ENCODE results near the gene ARSB.

Gene ARSB

DNA sequence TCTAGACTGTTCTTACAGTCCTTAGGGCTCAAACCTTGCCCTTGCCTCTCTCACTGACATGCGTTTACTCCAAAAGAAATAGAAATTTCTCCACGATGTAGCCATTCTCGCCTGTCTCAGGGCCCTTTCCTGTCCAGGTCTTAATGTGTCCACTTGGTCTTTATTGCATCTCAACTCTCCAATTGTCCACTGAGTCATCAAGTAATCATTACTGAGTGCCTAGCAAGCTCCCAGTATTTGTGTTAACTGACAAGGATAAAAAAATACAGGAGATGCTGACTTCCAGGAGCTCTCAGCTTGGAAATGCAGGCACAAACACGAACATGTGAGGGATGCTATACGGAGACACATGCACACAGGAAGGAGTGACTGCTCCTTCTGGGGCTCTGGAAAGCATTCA, 147.3 kb downstream of the ARSB start:
- no peak overlapping the region for H3K4me3 ChIP-seq (ENCODE audit: control insufficient read depth, low read depth, low read length)
- no peak for DNase-seq (ENCODE audit: low read depth)
- TF ChIP-seq, protein P1, sequence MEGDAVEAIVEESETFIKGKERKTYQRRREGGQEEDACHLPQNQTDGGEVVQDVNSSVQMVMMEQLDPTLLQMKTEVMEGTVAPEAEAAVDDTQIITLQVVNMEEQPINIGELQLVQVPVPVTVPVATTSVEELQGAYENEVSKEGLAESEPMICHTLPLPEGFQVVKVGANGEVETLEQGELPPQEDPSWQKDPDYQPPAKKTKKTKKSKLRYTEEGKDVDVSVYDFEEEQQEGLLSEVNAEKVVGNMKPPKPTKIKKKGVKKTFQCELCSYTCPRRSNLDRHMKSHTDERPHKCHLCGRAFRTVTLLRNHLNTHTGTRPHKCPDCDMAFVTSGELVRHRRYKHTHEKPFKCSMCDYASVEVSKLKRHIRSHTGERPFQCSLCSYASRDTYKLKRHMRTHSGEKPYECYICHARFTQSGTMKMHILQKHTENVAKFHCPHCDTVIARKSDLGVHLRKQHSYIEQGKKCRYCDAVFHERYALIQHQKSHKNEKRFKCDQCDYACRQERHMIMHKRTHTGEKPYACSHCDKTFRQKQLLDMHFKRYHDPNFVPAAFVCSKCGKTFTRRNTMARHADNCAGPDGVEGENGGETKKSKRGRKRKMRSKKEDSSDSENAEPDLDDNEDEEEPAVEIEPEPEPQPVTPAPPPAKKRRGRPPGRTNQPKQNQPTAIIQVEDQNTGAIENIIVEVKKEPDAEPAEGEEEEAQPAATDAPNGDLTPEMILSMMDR (IDR thresholded peaks at IDR 0.05; ENCODE audit: control insufficient read depth, insufficient read depth, low read depth, low read length, missing control alignments): no peak

DNA sequence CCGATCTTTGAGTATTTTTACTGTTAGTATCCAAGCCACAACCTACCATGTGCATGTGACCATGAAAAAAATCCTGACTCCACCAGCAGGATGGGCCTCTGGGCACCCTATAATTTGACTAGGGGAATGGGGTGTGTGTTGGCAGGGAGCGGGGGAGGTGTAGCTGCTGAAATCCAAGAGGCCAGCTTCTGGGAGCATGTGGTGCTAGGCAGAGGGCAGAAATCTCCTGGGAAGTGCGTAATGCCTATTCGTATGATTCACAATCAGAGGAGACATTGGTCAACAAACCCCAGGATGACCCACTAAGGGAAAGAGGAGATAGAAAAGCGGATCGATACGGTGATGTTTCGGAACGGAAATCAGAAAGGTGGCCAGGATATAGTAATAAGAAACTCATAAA, 149.9 kb downstream of the ARSB start:
- no peak overlapping the region for H3K4me3 ChIP-seq (ENCODE audit: control insufficient read depth, low read depth, low read length)
- DNase-seq (ENCODE audit: low read depth): no peak
- TF ChIP-seq, protein P1 (IDR thresholded peaks at IDR 0.05; ENCODE audit: control insufficient read depth, insufficient read depth, low read depth, low read length, missing control alignments): no peak

DNA sequence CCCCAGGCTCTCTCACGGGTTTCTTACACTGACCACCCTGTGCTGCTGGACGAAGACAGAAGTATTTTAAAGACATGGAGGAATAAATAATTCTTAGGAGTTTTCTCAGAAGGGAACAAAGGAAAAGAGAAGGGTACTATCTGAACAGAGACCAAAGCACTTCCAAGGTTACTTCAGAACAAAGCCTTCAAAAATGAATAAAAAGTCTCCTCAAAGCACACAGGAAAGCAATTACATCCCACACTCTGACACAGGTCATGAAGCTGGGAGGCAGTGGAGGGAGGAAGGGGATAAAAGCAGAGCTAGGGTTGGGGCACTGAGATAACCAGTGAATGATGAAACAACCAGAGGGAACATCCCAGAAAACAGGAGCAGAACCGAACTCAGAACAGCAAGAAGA, 151.8 kb downstream of the ARSB start:
- no peak overlapping the region for H3K4me3 ChIP-seq (ENCODE audit: control insufficient read depth, low read depth, low read length)
- TF ChIP-seq, protein P1 (IDR thresholded peaks at IDR 0.05; ENCODE audit: control insufficient read depth, insufficient read depth, low read depth, low read length, missing control alignments): no peak
- DNase-seq (ENCODE audit: low read depth): no peak

DNA sequence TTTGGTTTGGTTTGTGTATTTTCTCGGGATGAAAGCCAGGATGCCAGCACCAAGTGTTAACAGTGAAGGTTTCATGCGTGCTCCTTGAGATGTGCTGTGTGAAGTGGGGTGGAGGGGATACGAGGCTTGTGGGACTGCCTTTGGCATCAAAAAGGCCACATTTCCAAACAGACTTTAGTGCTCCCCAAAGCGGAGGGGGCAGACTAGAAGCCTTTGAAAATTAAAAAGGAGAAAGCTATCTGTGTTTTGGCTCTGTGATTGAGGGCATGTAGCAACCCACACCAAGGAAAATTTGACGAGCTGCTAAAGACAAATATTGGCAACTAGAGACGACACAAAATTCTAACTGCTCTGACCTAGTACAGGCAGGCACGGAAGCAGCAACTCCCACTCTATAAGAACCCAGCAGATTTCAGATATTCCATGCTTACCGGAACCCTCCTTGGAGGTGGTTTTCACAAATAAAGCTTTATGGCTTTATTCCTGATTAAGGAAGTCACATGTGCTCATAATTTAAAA, 154.5 kb downstream of the ARSB start:
- TF ChIP-seq, protein P1 (IDR thresholded peaks at IDR 0.05; ENCODE audit: control insufficient read depth, insufficient read depth, low read depth, low read length, missing control alignments): no peak
- H3K4me3 ChIP-seq (ENCODE audit: control insufficient read depth, low read depth, low read length): no peak overlapping the region
- no peak for DNase-seq (ENCODE audit: low read depth)

DNA sequence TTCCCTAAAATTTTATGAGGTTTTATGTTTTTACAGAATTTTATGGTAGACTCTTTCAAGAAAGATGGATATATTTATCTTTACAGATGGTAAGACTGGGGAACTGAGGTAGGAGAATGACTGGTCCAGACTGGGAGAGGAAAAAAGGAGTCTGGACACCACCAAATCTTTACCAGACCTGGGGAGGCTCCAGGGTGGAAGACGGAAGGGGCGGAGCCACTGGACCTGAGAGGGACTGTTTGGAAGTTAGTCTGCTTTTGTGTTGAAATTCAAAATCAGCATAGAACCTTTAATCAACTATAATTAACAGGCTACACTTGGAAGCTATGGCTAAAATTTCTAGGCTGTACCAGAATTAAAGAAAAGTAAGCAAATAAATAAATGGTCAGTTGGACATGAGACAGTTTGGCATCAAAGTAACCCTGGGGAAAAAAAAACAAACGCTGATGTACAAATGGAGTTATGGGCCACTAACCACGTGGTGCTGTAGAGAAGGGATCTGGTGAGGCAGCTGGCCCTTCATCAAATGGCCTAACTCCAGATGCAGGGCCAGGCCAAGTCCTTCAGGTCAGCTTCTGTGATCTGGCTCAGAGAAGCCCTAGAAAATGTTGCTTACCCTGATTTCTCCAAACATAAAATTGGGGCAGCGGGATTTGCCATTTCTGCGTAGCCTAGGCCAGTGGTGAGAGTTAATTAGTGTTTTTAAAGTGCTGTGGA, 155.1 kb downstream of the ARSB start:
- DNase-seq (ENCODE audit: low read depth): no peak

DNA sequence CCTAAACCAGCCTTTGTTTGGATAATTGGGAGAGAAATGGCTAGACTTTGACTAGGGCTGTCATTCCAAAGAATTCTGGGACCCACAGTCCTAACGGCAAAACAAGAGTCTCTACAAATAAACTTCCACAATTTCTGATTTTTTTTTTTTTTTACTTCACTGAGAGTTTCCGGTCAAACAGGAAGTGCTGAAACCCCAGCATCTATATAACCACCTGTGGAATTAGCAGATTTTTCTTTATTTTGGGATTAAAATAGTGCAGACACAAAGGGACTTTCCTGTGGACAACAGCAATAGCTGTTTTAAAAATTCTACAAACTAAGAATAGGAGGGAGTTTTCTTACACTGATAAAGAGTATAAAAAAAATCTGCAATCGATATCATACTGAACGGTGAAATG, 157.4 kb downstream of the ARSB start:
- no peak overlapping the region for H3K4me3 ChIP-seq (ENCODE audit: control insufficient read depth, low read depth, low read length)
- no peak for DNase-seq (ENCODE audit: low read depth)
- TF ChIP-seq, protein P1 (IDR thresholded peaks at IDR 0.05; ENCODE audit: control insufficient read depth, insufficient read depth, low read depth, low read length, missing control alignments): no peak

More for the DNA sequence above, 155.1 kb downstream of the ARSB start:
- no peak overlapping the region for H3K4me3 ChIP-seq (ENCODE audit: control insufficient read depth, low read depth, low read length)
- TF ChIP-seq, protein P1 (IDR thresholded peaks at IDR 0.05; ENCODE audit: control insufficient read depth, insufficient read depth, low read depth, low read length, missing control alignments): no peak

Data from AG09309 (cell line).